Measurements from ENCODE around the gene INPP5K.

Gene INPP5K

DNA sequence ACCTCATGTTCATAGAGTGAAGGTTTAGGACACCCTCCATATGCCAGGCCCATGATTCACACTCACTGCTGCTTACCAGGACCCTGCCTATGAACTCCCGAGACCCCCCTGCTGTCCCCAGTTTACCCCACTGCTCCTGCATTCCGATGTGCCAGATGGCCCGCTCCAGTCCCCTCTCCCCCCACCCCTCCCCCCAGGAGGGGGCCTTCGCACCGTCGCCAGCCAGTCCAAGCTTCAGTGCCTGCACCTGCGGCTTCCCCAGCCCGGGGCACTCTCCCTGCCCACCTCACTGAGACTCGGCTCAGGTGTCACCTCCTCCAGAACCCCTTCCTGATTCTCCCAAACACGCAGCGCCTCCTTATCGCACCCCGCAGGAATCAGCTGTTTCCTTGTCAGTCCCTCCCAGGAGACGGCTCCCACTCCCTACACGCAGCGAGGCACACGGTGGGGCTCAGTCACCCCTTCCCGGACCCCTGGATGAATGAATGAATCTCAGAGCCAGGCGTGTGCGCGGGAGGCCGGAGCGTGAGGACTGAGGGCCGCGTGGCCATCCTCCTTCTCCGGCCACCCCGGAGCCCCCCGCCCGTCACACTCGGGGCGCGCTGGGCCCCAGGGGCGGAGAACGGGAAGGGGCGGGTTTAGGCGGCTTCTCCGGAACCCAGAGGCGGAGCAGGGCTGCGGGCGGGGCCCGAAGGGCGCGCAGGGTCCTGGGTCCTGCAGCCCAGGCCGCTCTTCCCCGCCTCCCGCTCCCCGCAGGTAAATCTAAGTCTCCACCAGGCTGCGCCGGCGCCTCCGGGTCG is 25.6 kb downstream of the INPP5K start:
- TF ChIP-seq, protein P1, sequence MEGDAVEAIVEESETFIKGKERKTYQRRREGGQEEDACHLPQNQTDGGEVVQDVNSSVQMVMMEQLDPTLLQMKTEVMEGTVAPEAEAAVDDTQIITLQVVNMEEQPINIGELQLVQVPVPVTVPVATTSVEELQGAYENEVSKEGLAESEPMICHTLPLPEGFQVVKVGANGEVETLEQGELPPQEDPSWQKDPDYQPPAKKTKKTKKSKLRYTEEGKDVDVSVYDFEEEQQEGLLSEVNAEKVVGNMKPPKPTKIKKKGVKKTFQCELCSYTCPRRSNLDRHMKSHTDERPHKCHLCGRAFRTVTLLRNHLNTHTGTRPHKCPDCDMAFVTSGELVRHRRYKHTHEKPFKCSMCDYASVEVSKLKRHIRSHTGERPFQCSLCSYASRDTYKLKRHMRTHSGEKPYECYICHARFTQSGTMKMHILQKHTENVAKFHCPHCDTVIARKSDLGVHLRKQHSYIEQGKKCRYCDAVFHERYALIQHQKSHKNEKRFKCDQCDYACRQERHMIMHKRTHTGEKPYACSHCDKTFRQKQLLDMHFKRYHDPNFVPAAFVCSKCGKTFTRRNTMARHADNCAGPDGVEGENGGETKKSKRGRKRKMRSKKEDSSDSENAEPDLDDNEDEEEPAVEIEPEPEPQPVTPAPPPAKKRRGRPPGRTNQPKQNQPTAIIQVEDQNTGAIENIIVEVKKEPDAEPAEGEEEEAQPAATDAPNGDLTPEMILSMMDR (IDR thresholded peaks at IDR 0.05; ENCODE audit: low read depth, low read length, missing control alignments): no peak
- peak overlapping the region; percentile 65 for H3K4me3 ChIP-seq (ENCODE audit: low read depth, low read length)
- DNase-seq (ENCODE audit: low read depth): no peak

GRCh38 chr17:1488826-1489270 is 27.6 kb downstream of the INPP5K start:
- H3K4me3 ChIP-seq (ENCODE audit: low read depth, low read length): no peak overlapping the region
- TF ChIP-seq, protein P1 (IDR thresholded peaks at IDR 0.05; ENCODE audit: low read depth, low read length, missing control alignments): no peak
- no peak for DNase-seq (ENCODE audit: low read depth)

DNA sequence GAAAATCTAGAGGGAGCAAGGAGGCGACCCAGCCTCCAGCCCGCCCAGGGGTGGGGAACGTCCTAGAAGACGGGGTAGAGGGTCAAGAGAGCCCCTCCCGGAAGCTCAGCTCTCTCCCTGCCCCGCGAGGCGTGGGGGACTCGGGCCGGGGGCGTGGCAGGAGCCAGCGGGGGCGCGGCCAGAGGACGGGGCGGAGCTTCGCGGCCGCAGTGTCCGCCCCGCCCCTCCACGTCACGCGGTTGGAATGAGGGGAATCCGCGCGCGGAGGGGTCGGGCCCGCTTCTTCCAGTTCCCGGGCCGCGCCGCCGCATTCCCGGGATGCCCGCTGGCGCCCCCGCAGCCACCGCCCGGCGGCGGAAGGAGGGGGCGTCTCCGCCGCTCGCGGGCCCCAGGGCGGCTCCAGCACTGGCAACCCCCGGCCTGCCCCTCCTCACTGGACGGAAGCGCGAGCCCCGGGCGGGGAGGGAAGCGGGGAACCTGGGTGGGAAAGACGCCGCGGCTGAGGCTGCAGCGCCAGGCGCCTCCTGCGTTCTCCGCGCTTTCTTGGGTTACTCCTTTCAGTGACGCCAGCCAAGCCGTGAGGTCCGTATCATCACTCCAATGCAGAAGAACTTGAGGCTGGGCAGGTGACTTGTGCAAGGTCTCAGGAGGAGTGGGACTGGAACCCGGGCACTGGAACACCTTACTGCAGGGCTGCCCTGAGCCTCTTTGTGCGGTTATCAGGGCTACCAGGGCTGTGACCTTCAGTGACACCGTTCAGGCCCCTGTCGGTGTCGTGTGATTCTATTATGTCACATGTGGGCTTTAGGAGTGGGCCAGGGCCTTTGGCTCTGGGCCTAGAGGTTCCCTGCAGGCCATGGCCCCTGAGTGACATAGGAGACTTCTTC is 28.2 kb downstream of the INPP5K start:
- H3K4me3 ChIP-seq (ENCODE audit: low read depth, low read length): peak overlapping the region; percentile 63
- DNase-seq (ENCODE audit: low read depth): no peak

DNA sequence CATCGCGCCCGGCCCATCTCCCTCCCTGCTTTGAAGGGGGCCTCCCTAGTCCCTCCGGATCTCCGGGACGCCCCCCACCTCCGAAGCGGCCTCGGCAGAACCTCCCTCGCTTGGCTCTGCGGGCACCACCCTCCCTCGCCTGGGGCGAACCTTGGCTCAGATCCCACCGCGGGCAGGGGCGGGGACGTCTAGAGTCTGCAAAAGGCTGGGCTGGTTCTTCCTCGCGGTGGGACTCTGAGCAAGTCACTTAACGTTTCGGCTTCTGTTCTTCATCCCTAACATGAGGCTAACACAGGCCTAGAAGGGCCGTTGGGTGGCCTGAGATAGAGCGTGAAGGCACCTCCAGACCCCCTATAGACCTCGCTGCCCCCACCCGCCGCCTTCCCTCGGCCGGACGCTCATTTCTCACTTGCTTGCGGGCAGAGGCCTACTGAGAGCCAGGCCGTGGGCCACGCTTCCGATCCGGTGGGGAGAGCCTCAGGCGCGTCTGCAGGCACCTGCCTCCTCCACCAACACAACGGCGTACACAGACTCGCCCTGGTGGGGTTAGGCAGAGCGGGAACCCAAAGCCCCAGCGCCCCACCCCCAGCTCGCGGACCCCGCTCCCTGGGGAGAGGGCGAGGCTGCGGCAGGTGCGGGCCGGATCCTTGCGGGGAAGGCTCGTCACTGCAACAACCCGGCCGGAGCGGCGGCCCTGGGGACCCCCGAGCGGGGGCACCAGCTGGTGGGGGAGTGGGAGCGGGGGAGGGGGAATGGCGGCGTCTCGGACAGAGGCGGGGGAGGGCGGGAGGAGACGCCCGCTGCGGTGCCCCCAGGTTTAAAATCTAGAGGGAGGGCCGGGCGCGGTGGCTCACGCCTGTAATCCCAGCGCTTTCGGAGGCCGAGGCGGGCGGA is 29.4 kb downstream of the INPP5K start:
- peak; percentile 43 for DNase-seq (ENCODE audit: low read depth)
- TF ChIP-seq, protein P1 (IDR thresholded peaks at IDR 0.05; ENCODE audit: low read depth, low read length, missing control alignments): no peak
- H3K4me3 ChIP-seq (ENCODE audit: low read depth, low read length): peak overlapping the region; percentile 63

More for the DNA sequence above, 28.2 kb downstream of the INPP5K start:
- TF ChIP-seq, protein P1 (IDR thresholded peaks at IDR 0.05; ENCODE audit: low read depth, low read length, missing control alignments): no peak

GRCh38 chr17:1485423-1486376 is 30.7 kb downstream of the INPP5K start:
- DNase-seq (ENCODE audit: low read depth): no peak
- TF ChIP-seq, protein P1 (IDR thresholded peaks at IDR 0.05; ENCODE audit: low read depth, low read length, missing control alignments): no peak
- H3K4me3 ChIP-seq (ENCODE audit: low read depth, low read length): peak overlapping the region; percentile 78
